ENCODE data around the gene ANO6.

- TF ChIP-seq EZH2 (IDR thresholded peaks at IDR 0.05; ENCODE audit: borderline replicate concordance, low read length), result no peak
- no peak for TF ChIP-seq CTCF (conservative IDR thresholded peaks at IDR 0.05 in 1 of 2, IDR thresholded peaks at IDR 0.05 in 1 of 2; ENCODE audit: extremely low read depth in 1 of 2, insufficient read depth in 1 of 2, low read depth in 1 of 2, low read length in 2 of 2)
Observed at GRCh38 chr12:45458238-45458637, 242.3 kb downstream of the ANO6 start.

Data from mammary epithelial cell (primary cell).